Vagina (tissue), 2 donors: ENCODE results near the gene FRG2B.
"Not testable (repeated sequence)": the region's sequence is repeated elsewhere in the genome, so short reads cannot be mapped to it uniquely, and the experiment has no call there.

Experiments
- POLR2A ChIP-seq, 2 donors: fragments of 450-650 bp; IDR thresholded peaks; one replicate each; pipeline ENCODE4 v1.6.1; 2017; ENCODE audit warnings: antibody characterized with exemption in 2 of 2, mild to moderate bottlenecking in 2 of 2, moderate library complexity in 2 of 2
- TF ChIP-seq, protein P1 (sequence below), 3 experiments: fragments of 450-650 bp in 2 of 3; fragments of 200-600 bp in 1 of 3; sonication (generic) in 1 of 3; IDR thresholded peaks; one replicate each; pipeline ENCODE4 v1.5.1; 2017 to 2019; ENCODE audit warnings: antibody characterized with exemption in 3 of 3, mild to moderate bottlenecking in 2 of 3, moderate library complexity in 2 of 3

DNA sequence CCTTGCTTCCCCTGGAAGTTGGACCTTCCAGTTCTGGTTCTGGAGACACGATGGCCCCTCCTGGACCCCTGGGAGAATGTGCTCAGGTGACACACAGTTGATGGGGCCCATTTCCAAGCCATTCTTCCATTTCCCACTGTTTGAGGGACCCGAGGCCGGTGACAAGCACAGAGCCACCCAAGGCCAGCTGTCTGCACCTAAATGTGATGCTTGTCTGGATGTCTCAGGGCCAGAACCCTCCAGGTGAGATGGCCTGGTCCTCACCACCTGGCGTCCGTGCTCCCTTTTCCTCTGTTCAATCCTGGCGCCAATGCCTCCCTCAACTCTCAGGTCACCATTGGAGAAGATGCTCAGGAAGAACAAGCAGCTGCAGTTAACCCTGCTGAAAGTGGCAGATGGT lies 33.9 kb upstream of the FRG2B start:
- TF ChIP-seq, protein P1, sequence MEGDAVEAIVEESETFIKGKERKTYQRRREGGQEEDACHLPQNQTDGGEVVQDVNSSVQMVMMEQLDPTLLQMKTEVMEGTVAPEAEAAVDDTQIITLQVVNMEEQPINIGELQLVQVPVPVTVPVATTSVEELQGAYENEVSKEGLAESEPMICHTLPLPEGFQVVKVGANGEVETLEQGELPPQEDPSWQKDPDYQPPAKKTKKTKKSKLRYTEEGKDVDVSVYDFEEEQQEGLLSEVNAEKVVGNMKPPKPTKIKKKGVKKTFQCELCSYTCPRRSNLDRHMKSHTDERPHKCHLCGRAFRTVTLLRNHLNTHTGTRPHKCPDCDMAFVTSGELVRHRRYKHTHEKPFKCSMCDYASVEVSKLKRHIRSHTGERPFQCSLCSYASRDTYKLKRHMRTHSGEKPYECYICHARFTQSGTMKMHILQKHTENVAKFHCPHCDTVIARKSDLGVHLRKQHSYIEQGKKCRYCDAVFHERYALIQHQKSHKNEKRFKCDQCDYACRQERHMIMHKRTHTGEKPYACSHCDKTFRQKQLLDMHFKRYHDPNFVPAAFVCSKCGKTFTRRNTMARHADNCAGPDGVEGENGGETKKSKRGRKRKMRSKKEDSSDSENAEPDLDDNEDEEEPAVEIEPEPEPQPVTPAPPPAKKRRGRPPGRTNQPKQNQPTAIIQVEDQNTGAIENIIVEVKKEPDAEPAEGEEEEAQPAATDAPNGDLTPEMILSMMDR (IDR thresholded peaks at IDR 0.05), result not testable (repeated sequence)
- not testable (repeated sequence) for TF ChIP-seq POLR2A (IDR thresholded peaks at IDR 0.05)
